Left ventricle myocardium inferior (tissue), 1 donor: Measurements from ENCODE around the gene NUDT19. TPM values are rescaled to one million over a fixed set of nuclear protein-coding genes. Genes with fewer than 3 reads are reported as not detected.
"Not testable (repeated sequence)": the region's sequence is repeated elsewhere in the genome, so short reads cannot be mapped to it uniquely, and the experiment has no call there.

Experiments used
- DNase-seq: peaks from one replicate; pipeline ENCODE4 v3.0.0-alpha.2; 2020
- H3K27ac ChIP-seq: fragments of 200-600 bp; replicated peaks from 2 replicates; pipeline ENCODE4 v1.8.0; 2021
- H3K27me3 ChIP-seq: fragments of 200-600 bp; 2 replicates; pipeline ENCODE4 v1.8.0; 2021; ENCODE audit warnings: low read depth
- H3K36me3 ChIP-seq: fragments of 200-600 bp; 2 replicates; pipeline ENCODE4 v1.8.0; 2021
- H3K4me1 ChIP-seq: fragments of 200-600 bp; 2 replicates; pipeline ENCODE4 v1.8.0; 2021
- H3K4me3 ChIP-seq: fragments of 200-600 bp; 2 replicates; pipeline ENCODE4 v1.8.0; 2021; ENCODE audit warnings: mild to moderate bottlenecking, moderate library complexity
- H3K9me3 ChIP-seq: fragments of 200-600 bp; replicated peaks from 2 replicates; pipeline ENCODE4 v1.8.0; 2021
- CTCF ChIP-seq: fragments of 200-600 bp; IDR thresholded peaks from 2 replicates; pipeline ENCODE4 v1.8.0; 2021; ENCODE audit warnings: antibody characterized with exemption, mild to moderate bottlenecking, borderline replicate concordance
- intact Hi-C: fragments of 100-400 bp; cut with micrococcal nuclease; formaldehyde crosslinking; loops from one replicate; pipeline ENCODE4 v1.11.0; 2022
- total RNA-seq: library from RNA; stranded (reverse); fragmentation: NEBNext Ultra II Directional; extraction: Animal tissue kit (Norgen Biotek cat#: 25700); gene quantifications from one replicate; pipeline ENCODE4 v1.2.1, GENCODE V29; 2021
- donor health status: DM: no; HTN: yes; CAD: no; lungs with severe emphysema.

Gene NUDT19
- total RNA-seq, 1 donor from 2014 or later, result 22.7 TPM

DNA sequence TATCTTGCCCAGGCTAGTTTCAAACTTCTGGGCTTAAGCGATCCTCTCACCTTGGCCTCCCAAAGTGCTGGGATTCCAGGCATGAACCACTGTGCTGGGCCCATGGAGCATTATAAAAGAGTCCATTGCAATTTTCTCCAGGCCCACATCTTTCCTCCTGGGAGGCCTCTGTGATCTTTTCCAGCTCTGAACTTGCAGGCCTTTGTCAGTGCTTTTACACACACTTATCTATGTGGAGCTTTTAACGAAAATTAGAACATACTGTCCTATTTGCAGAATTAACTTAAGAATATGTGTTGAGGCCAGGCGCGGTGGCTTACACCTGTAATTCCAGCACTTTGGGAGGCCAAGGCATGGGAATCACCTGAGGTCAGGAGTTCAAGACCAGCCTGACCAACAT lies 51.8 kb downstream of the NUDT19 start:
- Histone ChIP-seq H3K4me1 (no peaks in the 10 kb centered on the region), H3K27me3 (peaks cover 52% of the 10 kb centered on the region), H3K27ac (no peak overlapping the region), H3K36me3 (no peaks in the 10 kb centered on the region), H3K9me3 (no peaks in the 10 kb centered on the region), H3K4me3 (no peak overlapping the region)
- intact Hi-C loops, result no loop called here
- TF ChIP-seq CTCF, result no peak
- DNase-seq, result no peak

- H3K27ac ChIP-seq, result no peak overlapping the region
- H3K9me3 ChIP-seq, result no peaks in the 10 kb centered on the region
- H3K36me3 ChIP-seq, result no peaks in the 10 kb centered on the region
- no peak overlapping the region for H3K4me3 ChIP-seq
- peaks cover 65% of the 10 kb centered on the region for H3K27me3 ChIP-seq
- no peaks in the 10 kb centered on the region for H3K4me1 ChIP-seq
- DNase-seq, result no peak
- TF ChIP-seq CTCF, result no peak
- intact Hi-C loops, result no loop called here
Measured at GRCh38 chr19:32744555-32745325, 53.1 kb downstream of the NUDT19 start.

DNA sequence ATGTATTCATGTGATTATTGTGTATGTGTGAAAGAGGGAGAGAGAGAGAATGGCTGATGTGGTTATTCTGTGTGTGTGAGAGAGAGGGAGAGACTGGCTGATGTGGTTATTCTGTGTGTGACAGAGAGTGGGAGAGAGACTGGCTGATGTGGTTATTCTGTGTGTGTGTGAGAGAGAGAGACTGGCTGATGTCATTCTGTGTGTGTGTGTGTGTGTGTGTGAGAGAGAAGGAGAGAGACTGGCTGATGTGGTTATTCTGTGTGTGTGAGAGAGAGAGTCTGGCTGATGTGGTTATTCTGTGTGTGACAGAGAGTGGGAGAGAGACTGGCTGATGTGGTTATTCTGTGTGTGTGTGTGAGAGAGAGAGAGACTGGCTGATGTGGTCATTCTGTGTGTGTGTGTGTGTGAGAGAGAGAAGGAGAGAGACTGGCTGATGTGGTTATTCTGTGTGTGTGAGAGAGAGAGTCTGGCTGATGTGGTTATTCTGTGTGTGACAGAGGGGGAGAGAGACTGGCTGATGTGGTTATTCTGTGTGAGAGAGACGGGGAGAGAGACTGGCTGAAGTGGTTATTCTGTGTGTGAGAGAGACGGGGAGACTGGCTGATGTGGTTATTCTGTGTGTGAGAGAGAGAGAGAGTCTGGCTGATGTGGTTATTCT lies 54.1 kb downstream of the NUDT19 start:
- H3K4me3 ChIP-seq, H3K4me1 ChIP-seq, H3K27ac ChIP-seq, DNase-seq, H3K36me3 ChIP-seq, intact Hi-C loops, H3K9me3 ChIP-seq: not testable (repeated sequence)
- peaks cover 70% of the 10 kb centered on the region for H3K27me3 ChIP-seq

DNA sequence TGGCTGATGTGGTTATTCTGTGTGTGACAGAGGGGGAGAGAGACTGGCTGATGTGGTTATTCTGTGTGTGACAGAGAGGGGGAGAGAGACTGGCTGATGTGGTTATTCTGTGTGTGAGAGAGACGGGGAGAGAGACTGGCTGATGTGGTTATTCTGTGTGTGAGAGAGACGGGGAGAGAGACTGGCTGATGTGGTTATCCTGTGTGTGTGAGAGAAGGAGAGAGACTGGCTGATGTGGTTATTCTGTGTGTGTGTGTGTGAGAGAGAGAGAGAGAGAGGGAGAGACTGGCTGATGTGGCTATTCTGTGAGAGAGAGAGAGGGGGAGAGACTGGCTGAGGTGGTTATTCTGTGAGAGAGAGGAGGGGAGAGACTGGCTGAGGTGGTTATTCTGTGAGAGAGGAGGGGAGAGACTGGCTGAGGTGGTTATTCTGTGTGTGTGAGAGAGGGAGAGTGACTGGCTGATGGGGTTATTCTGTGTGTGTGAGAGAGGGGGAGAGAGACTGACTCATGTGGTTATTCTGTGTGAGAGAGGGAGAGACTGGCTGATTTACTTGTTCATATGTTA lies 55.1 kb downstream of the NUDT19 start:
- H3K4me3 ChIP-seq, H3K36me3 ChIP-seq, H3K27ac ChIP-seq, H3K4me1 ChIP-seq, H3K9me3 ChIP-seq, intact Hi-C loops, DNase-seq: not testable (repeated sequence)
- H3K27me3 ChIP-seq, result peaks cover 70% of the 10 kb centered on the region

DNA sequence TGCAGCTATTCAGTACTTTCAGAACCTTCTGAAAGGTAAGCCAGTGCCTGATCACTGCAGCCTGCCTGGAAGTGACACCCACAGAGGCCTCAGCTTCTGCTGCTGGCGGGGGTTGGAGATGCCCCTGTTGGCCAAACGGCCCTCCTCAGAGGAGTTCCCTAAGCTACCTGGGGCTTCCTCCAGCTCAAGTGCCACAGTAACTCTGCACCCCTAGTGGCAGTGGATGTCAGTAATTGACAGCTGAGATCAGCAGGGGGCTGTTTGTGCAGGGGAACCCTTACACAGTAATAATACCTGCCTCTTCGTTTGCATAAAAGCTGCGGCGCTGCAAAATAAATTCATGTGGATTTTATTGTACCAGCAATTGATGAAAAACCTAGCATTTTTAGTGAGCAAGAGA lies 56.9 kb downstream of the NUDT19 start:
- no peak overlapping the region for H3K4me3 ChIP-seq
- H3K36me3 ChIP-seq, result no peaks in the 10 kb centered on the region
- no peak for TF ChIP-seq CTCF
- H3K27ac ChIP-seq, result no peak overlapping the region
- H3K9me3 ChIP-seq, result no peaks in the 10 kb centered on the region
- DNase-seq, result no peak
- no peaks in the 10 kb centered on the region for H3K4me1 ChIP-seq
- H3K27me3 ChIP-seq, result peaks cover 80% of the 10 kb centered on the region
- intact Hi-C loops, result no loop called here

DNA sequence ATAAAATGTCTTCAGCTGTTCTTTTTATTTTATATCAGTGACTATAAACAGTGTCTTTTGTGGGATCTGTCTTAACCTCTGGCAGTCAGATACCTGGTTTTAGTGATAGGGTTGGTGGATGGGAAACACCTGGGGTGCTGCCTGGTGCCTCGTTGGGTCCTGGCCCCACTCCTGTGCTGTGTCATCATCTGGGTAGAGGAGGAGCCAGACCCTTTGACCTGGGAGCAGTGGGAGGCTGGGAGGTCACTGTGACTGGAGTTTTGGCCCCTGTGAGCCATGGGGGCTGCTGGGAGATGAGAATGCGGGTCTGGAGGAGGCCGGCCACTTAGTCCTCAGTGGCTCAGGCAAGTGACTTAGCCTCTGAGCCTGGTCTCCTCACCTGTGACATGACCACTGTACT lies 57.3 kb downstream of the NUDT19 start:
- no peak for DNase-seq
- intact Hi-C loops, result no loop called here
- H3K9me3 ChIP-seq, result no peaks in the 10 kb centered on the region
- TF ChIP-seq CTCF, result no peak
- H3K4me1 ChIP-seq, result no peaks in the 10 kb centered on the region
- H3K27ac ChIP-seq, result no peak overlapping the region
- peaks cover 79% of the 10 kb centered on the region for H3K27me3 ChIP-seq
- no peaks in the 10 kb centered on the region for H3K36me3 ChIP-seq
- no peak overlapping the region for H3K4me3 ChIP-seq
